GM11168 (cell line): Measurements from ENCODE around the gene CPOX.

Experiments used
- in situ Hi-C: fragments of 300-500 bp; cut with MboI; formaldehyde crosslinking; loops from one replicate; pipeline ENCODE4 v1.12.0; 2022; ENCODE audit warnings: low sequenced_read_pairs; ENCODE audit not compliant: unreplicated experiment

The CPOX gene

GRCh38 chr3:98596541-98597500, 3.4 kb upstream of the CPOX start:
- in situ Hi-C loops = loop anchor here (25.0 kb wide), 2 partner anchors 260 to 560 kb away; partner anchors contain the start of gene GABRR3

- in situ Hi-C loops = loop anchor here (25.0 kb wide), 2 partner anchors 259 to 559 kb away; partner anchors contain the start of gene GABRR3
Observed at GRCh38 chr3:98596087-98596486, 2.7 kb upstream of the CPOX start.

DNA sequence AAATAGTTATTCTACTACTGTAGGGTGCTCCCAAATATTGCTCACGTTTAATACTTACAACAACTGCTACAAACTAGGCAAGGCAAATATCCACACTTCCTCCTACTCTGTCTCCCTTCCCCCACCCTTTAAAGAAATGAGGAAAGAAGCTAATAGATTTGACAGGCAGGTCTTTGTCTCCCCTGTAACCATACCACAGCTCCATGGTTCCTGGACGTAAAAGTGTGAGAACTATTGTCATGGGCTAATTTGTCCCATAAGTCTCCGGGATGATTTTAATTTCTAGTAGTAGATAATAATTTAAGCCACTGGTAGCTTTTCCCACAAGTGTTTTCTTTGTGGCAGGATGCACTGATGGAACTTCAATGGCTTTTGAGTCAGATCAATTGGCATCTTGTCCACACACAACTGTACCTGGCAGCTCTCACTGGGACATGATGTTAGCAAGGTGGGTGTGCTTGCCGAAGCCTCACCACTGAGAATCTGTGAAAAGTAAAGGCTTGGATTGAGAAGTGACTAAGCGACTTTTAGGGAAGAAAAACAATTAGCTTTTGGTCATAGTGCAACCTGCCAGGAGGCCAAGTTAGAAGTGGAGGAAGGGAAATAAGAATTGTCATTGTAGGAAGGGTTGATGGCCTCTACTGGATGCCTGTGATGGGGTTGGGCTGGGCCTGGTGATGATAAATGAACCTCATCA, 1.4 kb upstream of the CPOX start:
- in situ Hi-C loops = loop anchor here (25.0 kb wide), 2 partner anchors 257 to 557 kb away; partner anchors contain the start of gene GABRR3

DNA sequence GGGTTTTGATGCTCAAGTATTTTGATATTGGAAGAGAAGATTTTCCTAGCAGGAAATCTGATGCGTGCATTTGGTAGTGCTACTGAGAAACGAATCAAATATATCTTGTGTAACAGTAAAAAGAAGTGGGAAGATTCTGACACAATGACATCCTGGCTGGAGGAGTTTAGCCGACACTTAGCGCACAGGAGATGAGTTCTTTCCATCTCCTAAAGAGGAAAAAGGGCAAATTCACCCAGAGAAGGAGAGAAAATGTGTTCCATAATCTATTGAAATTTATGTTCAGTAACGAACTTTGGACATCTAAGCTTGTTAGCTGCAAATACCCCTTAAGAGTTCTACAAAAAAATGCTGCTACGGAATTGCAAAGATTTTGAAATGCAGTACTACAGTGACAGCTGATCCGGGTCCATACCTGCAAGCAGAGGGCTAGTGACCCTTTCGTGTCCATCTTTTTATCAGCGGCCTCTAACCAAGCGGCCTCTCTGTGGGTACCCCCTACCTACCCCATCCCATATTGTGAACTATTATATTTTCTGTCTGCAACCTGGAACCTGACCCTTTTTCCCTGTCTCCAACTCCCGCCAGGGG, 971 bp downstream of the CPOX start:
- in situ Hi-C loops = loop anchor here (25.0 kb wide), 2 partner anchors 255 to 555 kb away; partner anchors contain the start of gene GABRR3

- in situ Hi-C loops = loop anchor here (25.0 kb wide), 2 partner anchors 252 to 552 kb away; partner anchors contain the start of gene GABRR3
Observed at GRCh38 chr3:98589331-98590036, 3.9 kb downstream of the CPOX start.

DNA sequence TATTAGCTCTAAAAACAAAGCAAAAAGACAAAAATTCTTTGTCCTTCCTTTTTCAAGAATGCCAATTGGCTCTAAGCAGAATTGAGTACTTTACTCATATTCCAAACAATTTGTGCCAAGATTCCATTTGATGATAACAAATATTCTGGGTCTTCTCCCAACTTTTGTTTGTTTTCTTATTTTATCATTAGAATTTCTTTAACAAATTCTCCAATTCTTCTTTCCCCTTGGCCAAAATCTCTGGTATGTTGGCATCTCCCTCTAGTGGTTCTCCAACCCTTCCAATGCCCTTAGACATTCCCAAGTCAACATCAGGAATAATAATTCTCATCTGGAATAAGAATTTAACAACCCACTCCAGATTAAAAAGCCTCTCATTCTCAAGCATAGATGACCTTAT, 5.3 kb downstream of the CPOX start:
- in situ Hi-C loops = loop anchor here (25.0 kb wide), 2 partner anchors 251 to 551 kb away; partner anchors contain the start of gene GABRR3

DNA sequence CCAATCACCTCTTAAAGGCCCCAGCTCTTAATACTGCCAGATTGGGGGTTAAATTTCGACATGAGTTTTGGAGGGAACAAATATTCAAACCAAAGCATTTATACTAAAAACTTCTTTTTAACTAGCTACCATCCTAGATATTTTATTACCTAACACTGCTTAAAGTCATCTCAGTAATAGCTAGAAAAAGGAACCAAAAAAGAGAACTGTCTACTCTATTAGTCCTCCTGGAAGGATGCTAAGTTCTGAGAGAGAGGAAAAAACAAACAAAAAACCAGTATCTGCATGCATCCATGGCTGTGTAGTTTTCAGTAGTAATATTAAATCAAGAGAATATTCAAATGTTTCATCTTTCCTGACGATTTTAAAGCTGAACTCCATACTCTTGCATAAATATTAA, 5.8 kb downstream of the CPOX start:
- in situ Hi-C loops = loop anchor here (25.0 kb wide), 2 partner anchors 250 to 550 kb away; partner anchors contain the start of gene GABRR3

DNA sequence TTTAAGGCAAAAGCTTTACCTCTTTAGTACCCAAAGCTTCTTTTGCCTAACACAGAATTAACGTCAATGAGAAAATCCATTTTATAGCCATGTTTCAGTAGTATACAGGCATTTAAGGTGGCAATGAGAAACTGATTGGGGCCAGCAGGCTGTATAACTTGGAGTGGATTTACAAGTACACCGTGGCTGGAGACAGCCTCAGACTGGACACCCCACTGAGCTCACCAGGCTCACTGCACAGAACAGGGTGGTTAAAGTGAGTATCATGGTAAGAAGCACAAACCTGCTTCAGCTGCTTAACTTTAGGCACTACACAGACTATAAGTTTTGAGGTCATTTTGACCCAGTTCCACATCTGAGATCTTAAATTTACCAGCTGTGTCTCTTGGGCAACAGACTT, 8.9 kb downstream of the CPOX start:
- in situ Hi-C loops = loop anchor here (25.0 kb wide), 2 partner anchors 247 to 547 kb away; partner anchors contain the start of gene GABRR3

GRCh38 chr3:98583766-98584165, 9.6 kb downstream of the CPOX start:
- in situ Hi-C loops = loop anchor here (25.0 kb wide), 2 partner anchors 246 to 546 kb away; partner anchors contain the start of gene GABRR3

GRCh38 chr3:98582042-98582441, 11.4 kb downstream of the CPOX start:
- in situ Hi-C loops = loop anchor here (25.0 kb wide), 2 partner anchors 245 to 545 kb away; partner anchors contain the start of gene GABRR3

- in situ Hi-C loops = loop anchor here (25.0 kb wide), 2 partner anchors 244 to 544 kb away; partner anchors contain the start of gene GABRR3
Observed at GRCh38 chr3:98581474-98581873, 11.9 kb downstream of the CPOX start.

DNA sequence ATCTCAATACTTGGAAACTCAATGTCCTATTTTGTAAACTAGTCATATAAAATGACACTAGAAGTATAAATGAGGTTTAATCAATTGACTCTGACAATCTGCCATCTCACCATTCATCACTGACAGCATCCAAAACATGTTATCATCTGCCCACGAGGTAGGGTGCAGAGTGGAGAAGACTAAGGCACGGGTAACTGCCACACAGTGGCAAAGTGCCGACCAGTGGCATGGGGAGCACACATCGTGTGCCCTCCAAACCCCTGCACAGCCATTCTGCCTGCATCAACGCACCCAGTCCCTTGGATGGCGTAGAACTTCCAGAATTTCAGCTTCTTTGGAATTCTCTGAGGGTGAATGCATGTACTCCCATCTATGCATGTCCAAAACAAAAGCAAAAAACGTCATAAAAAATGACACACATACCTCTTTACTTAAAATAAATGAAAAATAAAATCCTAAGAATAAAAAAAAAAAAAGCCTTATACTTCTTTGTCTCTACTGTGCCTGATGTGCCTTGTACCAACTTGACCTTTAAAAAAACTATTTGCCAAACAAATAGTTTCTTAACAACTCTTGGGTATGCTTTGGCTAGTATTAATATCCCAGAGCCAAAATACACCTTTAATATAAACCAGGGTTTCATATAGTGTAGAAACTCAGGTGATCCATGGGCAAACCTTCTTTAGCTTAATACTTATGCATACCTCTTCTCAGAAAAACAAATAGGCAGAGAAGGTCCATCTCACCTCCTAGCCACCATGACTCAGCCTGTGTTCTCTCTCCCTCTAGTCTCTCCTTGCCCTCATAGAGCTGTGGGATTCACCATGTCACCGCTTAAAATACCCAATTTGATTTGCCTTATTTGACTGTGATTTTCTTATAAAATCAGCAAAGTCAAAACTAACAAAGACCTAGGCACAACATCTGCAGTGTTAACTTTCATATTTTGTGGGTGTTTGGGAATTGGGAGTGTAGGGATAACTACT, 12.7 kb downstream of the CPOX start:
- in situ Hi-C loops = loop anchor here (25.0 kb wide), 2 partner anchors 243 to 543 kb away; partner anchors contain the start of gene GABRR3

DNA sequence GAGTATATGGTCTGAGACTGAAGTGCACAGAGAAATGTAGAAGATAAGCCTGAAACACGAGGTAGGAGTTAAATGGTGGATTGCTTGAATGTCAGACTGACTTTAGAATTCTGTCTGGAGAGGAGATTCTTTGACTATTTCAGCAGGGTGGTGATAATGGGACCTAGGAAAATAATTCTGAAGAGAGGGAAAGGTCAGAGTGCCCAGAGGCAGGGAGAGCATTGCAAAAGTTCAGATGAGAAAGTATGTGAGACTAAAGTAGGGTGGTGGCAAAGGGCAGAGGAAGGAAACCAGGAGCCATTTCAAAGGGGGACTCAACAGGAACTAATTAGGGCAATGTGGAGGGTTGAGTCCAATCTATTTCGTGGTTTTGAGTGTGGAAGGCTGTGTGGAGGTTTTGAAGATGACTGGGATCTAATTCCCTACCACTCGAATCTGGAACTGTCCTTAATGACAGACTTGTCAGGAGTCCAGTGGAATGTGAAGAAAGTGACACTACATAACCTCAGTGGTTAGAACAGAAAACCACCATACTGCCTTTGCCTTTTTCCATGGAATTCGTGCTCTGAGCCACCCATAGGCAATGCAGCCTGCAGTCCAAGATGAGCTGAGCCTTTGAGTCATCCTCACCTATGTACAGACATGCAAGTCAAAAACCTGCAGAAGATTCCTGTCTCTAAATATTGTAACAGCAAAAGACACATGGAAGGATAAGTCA, 16.1 kb downstream of the CPOX start:
- in situ Hi-C loops = loop anchor here (25.0 kb wide), 2 partner anchors 240 to 540 kb away; partner anchors contain the start of gene GABRR3

GRCh38 chr3:98574132-98574531, 19.3 kb downstream of the CPOX start:
- in situ Hi-C loops = loop anchor here (5.0 kb wide), 1 partner anchor 47 kb away; no protein-coding TSS in a partner anchor

GRCh38 chr3:98573181-98573728, 20.2 kb downstream of the CPOX start:
- in situ Hi-C loops = loop anchor here (5.0 kb wide), 1 partner anchor 46 kb away; no protein-coding TSS in a partner anchor

DNA sequence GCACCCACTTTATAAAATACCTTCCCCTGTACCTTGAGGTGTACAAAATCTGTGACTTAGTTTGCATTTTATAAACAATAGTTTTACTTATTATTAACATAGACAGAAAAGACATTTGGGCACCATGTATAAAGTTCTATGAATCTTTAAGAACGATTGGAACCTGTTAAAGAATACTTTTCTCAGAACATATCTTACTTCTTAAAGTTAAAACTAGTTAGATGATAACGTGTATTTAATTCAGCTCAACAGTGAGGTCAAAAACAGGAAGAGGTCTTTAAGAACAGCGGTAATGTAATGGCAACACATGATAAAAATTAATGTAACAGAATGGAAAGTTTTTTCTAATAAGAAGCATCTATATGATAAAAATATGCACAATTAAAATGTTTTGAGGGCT, 25.0 kb downstream of the CPOX start:
- in situ Hi-C loops = no loop called here

GRCh38 chr3:98567666-98568270, 25.6 kb downstream of the CPOX start:
- in situ Hi-C loops = no loop called here
